GM19455 (cell line): ENCODE results near the gene CFAP68.
"Not testable (repeated sequence)": the region's sequence is repeated elsewhere in the genome, so short reads cannot be mapped to it uniquely, and the experiment has no call there.

ENCODE experiments used
- ATAC-seq: cut with Tn5 transposase; IDR thresholded peaks from one replicate; pipeline ENCODE4 v1.9.1; 2021; ENCODE audit not compliant: unreplicated experiment

Gene CFAP68

GRCh38 chr11:111917312-111917711 lies 38.0 kb downstream of the CFAP68 start:
- no peak for ATAC-seq

- no peak for ATAC-seq
Observed at GRCh38 chr11:111917788-111918187, 38.4 kb downstream of the CFAP68 start.

GRCh38 chr11:111918390-111919256 lies 39.3 kb downstream of the CFAP68 start, which contains the start of gene C11orf52:
TSS of gene C11orf52 (plus strand) at chr11:111918913. CDS start at chr11:111918973, 60 bp downstream.
- ATAC-seq, result no peak

- no peak for ATAC-seq
Observed at GRCh38 chr11:111920908-111921307, 41.6 kb downstream of the CFAP68 start.

GRCh38 chr11:111921541-111922230 lies 42.3 kb downstream of the CFAP68 start:
- ATAC-seq, result no peak

- no peak for ATAC-seq
Observed at GRCh38 chr11:111922803-111923202, 43.5 kb downstream of the CFAP68 start.

GRCh38 chr11:111923351-111923788 lies 44.0 kb downstream of the CFAP68 start:
- no peak for ATAC-seq

GRCh38 chr11:111923951-111924350 lies 44.6 kb downstream of the CFAP68 start:
- no peak for ATAC-seq

- ATAC-seq, result no peak
Observed at GRCh38 chr11:111925953-111926352, 46.6 kb downstream of the CFAP68 start.

- peak; percentile 93 for ATAC-seq
Observed at GRCh38 chr11:111926505-111927391, 47.4 kb downstream of the CFAP68 start.

GRCh38 chr11:111930472-111930871 lies 51.1 kb downstream of the CFAP68 start:
- ATAC-seq, result no peak

GRCh38 chr11:111932611-111932950 lies 53.2 kb downstream of the CFAP68 start:
- no peak for ATAC-seq

- ATAC-seq, result not testable (repeated sequence)
Observed at GRCh38 chr11:111933176-111933575, 53.8 kb downstream of the CFAP68 start.

GRCh38 chr11:111933872-111934271 lies 54.5 kb downstream of the CFAP68 start:
- ATAC-seq, result no peak

- no peak for ATAC-seq
Observed at GRCh38 chr11:111934306-111934705, 55.0 kb downstream of the CFAP68 start.
